ENCODE measurements around the gene PALD1.

The PALD1 gene

GRCh38 chr10:70535001-70535400, 56.4 kb downstream of the PALD1 start:
- DNase-seq (ENCODE audit: low spot score) (no peak), FAIRE-seq (no peak)

GRCh38 chr10:70535451-70535850, 56.9 kb downstream of the PALD1 start:
- DNase-seq (ENCODE audit: low spot score) (no peak), FAIRE-seq (no peak)

GRCh38 chr10:70536196-70536861, 57.8 kb downstream of the PALD1 start:
- DNase-seq (ENCODE audit: low spot score) (no peak), FAIRE-seq (no peak)

- FAIRE-seq = no peak
- DNase-seq (ENCODE audit: low spot score) = no peak
Observed at GRCh38 chr10:70537398-70538194, 59.0 kb downstream of the PALD1 start.

- DNase-seq (ENCODE audit: low spot score) = no peak
- FAIRE-seq = no peak
Observed at GRCh38 chr10:70538195-70538520, 59.6 kb downstream of the PALD1 start.

GRCh38 chr10:70538731-70539338, 60.3 kb downstream of the PALD1 start:
- no peak for FAIRE-seq

GRCh38 chr10:70539471-70539870, 60.9 kb downstream of the PALD1 start:
- DNase-seq (ENCODE audit: low spot score) = no peak
- FAIRE-seq = no peak

More at GRCh38 chr10:70538731-70539338, 60.3 kb downstream of the PALD1 start:
- no peak for DNase-seq (ENCODE audit: low spot score)

GRCh38 chr10:70540089-70540788, 61.7 kb downstream of the PALD1 start:
- no peak for FAIRE-seq
- DNase-seq (ENCODE audit: low spot score) = no peak

GRCh38 chr10:70540789-70541360, 62.3 kb downstream of the PALD1 start:
- DNase-seq (ENCODE audit: low spot score) (no peak), FAIRE-seq (no peak)

- DNase-seq (ENCODE audit: low spot score) = no peak
- no peak for FAIRE-seq
Observed at GRCh38 chr10:70541736-70542564, 63.4 kb downstream of the PALD1 start.

- DNase-seq (ENCODE audit: low spot score) (no peak), FAIRE-seq (no peak)
Observed at GRCh38 chr10:70542565-70542938, 64.0 kb downstream of the PALD1 start.

GRCh38 chr10:70543911-70544310, 65.3 kb downstream of the PALD1 start:
- no peak for FAIRE-seq

GRCh38 chr10:70544431-70545340, 66.1 kb downstream of the PALD1 start:
- FAIRE-seq (no peak), DNase-seq (ENCODE audit: low spot score) (no peak)

More at GRCh38 chr10:70543911-70544310, 65.3 kb downstream of the PALD1 start:
- no peak for DNase-seq (ENCODE audit: low spot score)

GRCh38 chr10:70546584-70546983, 68.0 kb downstream of the PALD1 start:
- FAIRE-seq (no peak), DNase-seq (ENCODE audit: low spot score) (no peak)

GRCh38 chr10:70549351-70549961, 70.9 kb downstream of the PALD1 start:
- DNase-seq (ENCODE audit: low spot score) = no peak
- no peak for FAIRE-seq

- DNase-seq (ENCODE audit: low spot score) (peak; percentile 18), FAIRE-seq (no peak)
Observed at GRCh38 chr10:70549962-70550458, 71.4 kb downstream of the PALD1 start.

- DNase-seq (ENCODE audit: low spot score) = no peak
- FAIRE-seq = no peak
Observed at GRCh38 chr10:70550459-70550858, 71.9 kb downstream of the PALD1 start.

- no peak for FAIRE-seq
- DNase-seq (ENCODE audit: low spot score) = no peak
Observed at GRCh38 chr10:70551466-70551865, 72.9 kb downstream of the PALD1 start.

GRCh38 chr10:70551971-70552422, 73.4 kb downstream of the PALD1 start:
- no peak for FAIRE-seq
- DNase-seq (ENCODE audit: low spot score) = no peak
